ENCODE data around the gene TBXAS1. TPM values are rescaled to one million over a fixed set of nuclear protein-coding genes. Genes with fewer than 3 reads are reported as not detected.
"Not testable (repeated sequence)": the region's sequence is repeated elsewhere in the genome, so short reads cannot be mapped to it uniquely, and the experiment has no call there.

Gene TBXAS1
- total RNA-seq, 2 experiments from 2014 or later = 8.8 to 11.8 TPM

GRCh38 chr7:139829775-139830117, 682 bp downstream of the TBXAS1 start:
- peak overlapping the region; percentile 67 for H3K4me3 Mint-ChIP-seq
- peaks cover 26% of the 10 kb centered on the region for H3K36me3 Mint-ChIP-seq (ENCODE audit: low read depth)
- CTCF ChIA-PET = interaction anchor here (0.6 to 3.6 kb wide), 3 partner anchors 11 to 195 kb away, joined by 4 to 9 read pairs (median 5); no protein-coding TSS in a partner anchor
- peaks cover 31% of the 10 kb centered on the region for H3K4me1 Mint-ChIP-seq
- H3K27ac Mint-ChIP-seq = peak overlapping the region; percentile 90
- peaks cover 21% of the 10 kb centered on the region for H3K9me3 Mint-ChIP-seq
- POLR2A ChIA-PET = no interaction called here
- peaks cover 6% of the 10 kb centered on the region for H3K27me3 Mint-ChIP-seq
- no peak for DNase-seq

- peak overlapping the region; percentile 67 for H3K4me3 Mint-ChIP-seq
- DNase-seq = no peak
- H3K9me3 Mint-ChIP-seq = peaks cover 22% of the 10 kb centered on the region
- H3K27ac Mint-ChIP-seq = peak overlapping the region; percentile 90
- H3K36me3 Mint-ChIP-seq (ENCODE audit: low read depth) = peaks cover 26% of the 10 kb centered on the region
- ChIA-PET CTCF (interaction anchor here (0.8 to 3.6 kb wide), 5 partner anchors 10 to 86 kb away, joined by 3 to 9 read pairs (median 3); no protein-coding TSS in a partner anchor), POLR2A (no interaction called here)
- peaks cover 31% of the 10 kb centered on the region for H3K4me1 Mint-ChIP-seq
- peaks cover 6% of the 10 kb centered on the region for H3K27me3 Mint-ChIP-seq
Measured at GRCh38 chr7:139830292-139830691, 1.2 kb downstream of the TBXAS1 start.

GRCh38 chr7:139830782-139831501, 1.9 kb downstream of the TBXAS1 start:
- Mint-ChIP-seq H3K4me3 (peak overlapping the region; percentile 67), H3K27ac (peak overlapping the region; percentile 81), H3K27me3 (peaks cover 5% of the 10 kb centered on the region), H3K36me3 (ENCODE audit: low read depth) (peaks cover 26% of the 10 kb centered on the region), H3K4me1 (peaks cover 31% of the 10 kb centered on the region), H3K9me3 (peaks cover 24% of the 10 kb centered on the region)
- DNase-seq = no peak
- ChIA-PET CTCF (interaction anchor here (0.6 to 3.6 kb wide), 8 partner anchors 8 to 568 kb away, joined by 3 to 9 read pairs (median 3); partner anchors contain the start of gene SLC37A3), POLR2A (interaction anchor here (0.6 kb wide), 1 partner anchor 21 kb away, joined by 3 read pairs; no protein-coding TSS in a partner anchor)

GRCh38 chr7:139835848-139836247, 6.8 kb downstream of the TBXAS1 start:
- DNase-seq, CTCF ChIA-PET, H3K27ac Mint-ChIP-seq, H3K27me3 Mint-ChIP-seq, H3K4me1 Mint-ChIP-seq, H3K4me3 Mint-ChIP-seq, POLR2A ChIA-PET: not testable (repeated sequence)
- Mint-ChIP-seq H3K9me3 (peaks cover 40% of the 10 kb centered on the region), H3K36me3 (ENCODE audit: low read depth) (peaks cover 30% of the 10 kb centered on the region)

- CTCF ChIA-PET, H3K27me3 Mint-ChIP-seq, H3K4me1 Mint-ChIP-seq, POLR2A ChIA-PET, H3K4me3 Mint-ChIP-seq, DNase-seq, H3K27ac Mint-ChIP-seq: not testable (repeated sequence)
- Mint-ChIP-seq H3K36me3 (ENCODE audit: low read depth) (peaks cover 23% of the 10 kb centered on the region), H3K9me3 (peaks cover 40% of the 10 kb centered on the region)
Measured at GRCh38 chr7:139837291-139837690, 8.2 kb downstream of the TBXAS1 start.

- H3K27ac Mint-ChIP-seq = no peak overlapping the region
- no peaks in the 10 kb centered on the region for H3K27me3 Mint-ChIP-seq
- no peak overlapping the region for H3K4me3 Mint-ChIP-seq
- CTCF ChIA-PET = interaction anchor here (1.4 to 1.9 kb wide), 2 partner anchors 10 to 15 kb away, joined by 4 to 6 read pairs; no protein-coding TSS in a partner anchor
- peaks cover 31% of the 10 kb centered on the region for H3K9me3 Mint-ChIP-seq
- peaks cover 14% of the 10 kb centered on the region for H3K36me3 Mint-ChIP-seq (ENCODE audit: low read depth)
- POLR2A ChIA-PET = no interaction called here
- no peak for DNase-seq
- peaks cover 7% of the 10 kb centered on the region for H3K4me1 Mint-ChIP-seq
Measured at GRCh38 chr7:139838276-139838675, 9.2 kb downstream of the TBXAS1 start.

- peaks cover 27% of the 10 kb centered on the region for H3K9me3 Mint-ChIP-seq
- POLR2A ChIA-PET = no interaction called here
- DNase-seq = no peak
- CTCF ChIA-PET = interaction anchor here (0.7 to 1.9 kb wide), 4 partner anchors 11 to 756 kb away, joined by 3 to 6 read pairs (median 4); no protein-coding TSS in a partner anchor
- H3K4me3 Mint-ChIP-seq = no peak overlapping the region
- H3K36me3 Mint-ChIP-seq (ENCODE audit: low read depth) = peaks cover 10% of the 10 kb centered on the region
- H3K27ac Mint-ChIP-seq = no peak overlapping the region
- H3K27me3 Mint-ChIP-seq = no peaks in the 10 kb centered on the region
- H3K4me1 Mint-ChIP-seq = peaks cover 7% of the 10 kb centered on the region
Measured at GRCh38 chr7:139838876-139839275, 9.8 kb downstream of the TBXAS1 start.

- Mint-ChIP-seq H3K27me3 (no peaks in the 10 kb centered on the region), H3K9me3 (peaks cover 16% of the 10 kb centered on the region), H3K36me3 (ENCODE audit: low read depth) (peaks cover 5% of the 10 kb centered on the region), H3K4me1 (peaks cover 7% of the 10 kb centered on the region), H3K4me3 (no peak overlapping the region), H3K27ac (no peak overlapping the region)
- DNase-seq = no peak
- POLR2A ChIA-PET = no interaction called here
- CTCF ChIA-PET = interaction anchor here (1.6 to 1.8 kb wide), 2 partner anchors 10 to 103 kb away, joined by 5 to 7 read pairs; no protein-coding TSS in a partner anchor
Measured at GRCh38 chr7:139840776-139841175, 11.7 kb downstream of the TBXAS1 start.

- ChIA-PET CTCF (interaction anchor here (0.5 to 0.6 kb wide), 2 partner anchors 108 to 159 kb away, joined by 3 to 4 read pairs; no protein-coding TSS in a partner anchor), POLR2A (no interaction called here)
- Mint-ChIP-seq H3K27ac (no peak overlapping the region), H3K4me3 (no peak overlapping the region), H3K4me1 (peaks cover 7% of the 10 kb centered on the region), H3K27me3 (no peaks in the 10 kb centered on the region), H3K36me3 (ENCODE audit: low read depth) (peaks cover 3% of the 10 kb centered on the region), H3K9me3 (peaks cover 7% of the 10 kb centered on the region)
- DNase-seq = no peak
Measured at GRCh38 chr7:139842401-139843210, 13.5 kb downstream of the TBXAS1 start.

GRCh38 chr7:139843211-139843537, 14.1 kb downstream of the TBXAS1 start:
- H3K4me3 Mint-ChIP-seq; DNase-seq; H3K9me3 Mint-ChIP-seq; H3K27ac Mint-ChIP-seq; H3K4me1 Mint-ChIP-seq; H3K36me3 Mint-ChIP-seq (ENCODE audit: low read depth); POLR2A ChIA-PET; H3K27me3 Mint-ChIP-seq: not testable (repeated sequence)
- CTCF ChIA-PET = interaction anchor here (0.5 kb wide), 1 partner anchor 160 kb away, joined by 3 read pairs; no protein-coding TSS in a partner anchor

GRCh38 chr7:139844779-139845442, 15.8 kb downstream of the TBXAS1 start:
- H3K27ac Mint-ChIP-seq = no peak overlapping the region
- H3K4me3 Mint-ChIP-seq = no peak overlapping the region
- H3K36me3 Mint-ChIP-seq (ENCODE audit: low read depth) = peaks cover 3% of the 10 kb centered on the region
- CTCF ChIA-PET = interaction anchor here (0.8 to 1.1 kb wide), 2 partner anchors 10 to 14 kb away, joined by 3 to 6 read pairs; no protein-coding TSS in a partner anchor
- POLR2A ChIA-PET = no interaction called here
- H3K9me3 Mint-ChIP-seq = peaks cover 8% of the 10 kb centered on the region
- no peaks in the 10 kb centered on the region for H3K27me3 Mint-ChIP-seq
- peaks cover 7% of the 10 kb centered on the region for H3K4me1 Mint-ChIP-seq
- no peak for DNase-seq

GRCh38 chr7:139845443-139845805, 16.4 kb downstream of the TBXAS1 start:
- H3K9me3 Mint-ChIP-seq = peaks cover 8% of the 10 kb centered on the region
- DNase-seq = no peak
- no peak overlapping the region for H3K4me3 Mint-ChIP-seq
- H3K27me3 Mint-ChIP-seq = no peaks in the 10 kb centered on the region
- H3K36me3 Mint-ChIP-seq (ENCODE audit: low read depth) = peaks cover 5% of the 10 kb centered on the region
- POLR2A ChIA-PET = no interaction called here
- CTCF ChIA-PET = interaction anchor here (0.8 to 1.1 kb wide), 2 partner anchors 11 to 15 kb away, joined by 3 to 6 read pairs; no protein-coding TSS in a partner anchor
- peaks cover 7% of the 10 kb centered on the region for H3K4me1 Mint-ChIP-seq
- H3K27ac Mint-ChIP-seq = no peak overlapping the region
